Tibial nerve (tissue), 4 donors: Measurements from ENCODE around the gene ZBTB20. TPM values are rescaled to one million over a fixed set of nuclear protein-coding genes. Genes with fewer than 3 reads are reported as not detected.

Experiments used
- DNase-seq, 2 donors: peaks; one replicate each; pipeline ENCODE4 v3.0.0-alpha.2; 2019; ENCODE audit warnings: low spot score in 2 of 2
- H3K27ac ChIP-seq, 4 donors: fragments of 200-600 bp; sonication (generic) in 3 of 4; one replicate each; pipeline ENCODE4 v1.5.1; 2017 to 2019; ENCODE audit warnings: mild to moderate bottlenecking in 1 of 4
- H3K27me3 ChIP-seq, 2 donors: fragments of 200-600 bp; sonication (generic) in 1 of 2; one replicate each; pipeline versions ENCODE4 v1.5.1 to v1.6.0; 2017 to 2019
- H3K36me3 ChIP-seq, 3 donors: fragments of 200-600 bp; sonication (generic); one replicate each; pipeline ENCODE4 v1.5.1; 2018 to 2019
- H3K4me1 ChIP-seq, 4 donors: fragments of 200-600 bp; sonication (generic) in 3 of 4; one replicate each; pipeline ENCODE4 v1.5.1; 2017 to 2019
- H3K4me3 ChIP-seq, 4 donors: fragments of 200-600 bp; sonication (generic) in 3 of 4; one replicate each; pipeline ENCODE4 v1.5.1; 2017 to 2019; ENCODE audit warnings: mild to moderate bottlenecking in 1 of 4, moderate library complexity in 1 of 4
- H3K9me3 ChIP-seq, 4 donors: fragments of 200-600 bp; sonication (generic) in 3 of 4; one replicate each; pipeline ENCODE4 v1.5.1; 2017 to 2019
- EP300 ChIP-seq, 2 donors: sonication (generic); formaldehyde crosslinking; IDR thresholded peaks; one replicate each; pipeline ENCODE4 v1.6.1; 2017; ENCODE audit warnings: antibody characterized with exemption in 2 of 2, mild to moderate bottlenecking in 1 of 2
- POLR2A ChIP-seq, 2 donors: fragments of 450-650 bp; IDR thresholded peaks; one replicate each; pipeline ENCODE4 v1.6.1; 2017; ENCODE audit warnings: antibody characterized with exemption in 2 of 2, mild to moderate bottlenecking in 2 of 2, moderate library complexity in 2 of 2
- WGBS, 2 donors: methylation state at CpG; one replicate each; pipeline ENCODE4 v1.1.5; 2018; 5-methylcytosine and 5-hydroxymethylcytosine counted together
- total RNA-seq, 4 donors: library from RNA; depleted of rRNA; stranded (reverse); fragments of >200 nt; gene quantifications; one replicate each; pipeline ENCODE4 v1.1.0, GENCODE V29; 2016
- TF ChIP-seq, protein P1 (sequence below), 5 experiments: fragments of 200-600 bp in 3 of 5; fragments of 450-650 bp in 2 of 5; sonication (generic) in 3 of 5; IDR thresholded peaks; one replicate each; pipeline ENCODE4 v1.5.1; 2016 to 2019; ENCODE audit warnings: antibody characterized with exemption in 5 of 5, mild to moderate bottlenecking in 3 of 5, moderate library complexity in 2 of 5

The ZBTB20 gene
- total RNA-seq, 4 donors from 2014 or later, result 63.3 to 127 (median 102) TPM

DNA sequence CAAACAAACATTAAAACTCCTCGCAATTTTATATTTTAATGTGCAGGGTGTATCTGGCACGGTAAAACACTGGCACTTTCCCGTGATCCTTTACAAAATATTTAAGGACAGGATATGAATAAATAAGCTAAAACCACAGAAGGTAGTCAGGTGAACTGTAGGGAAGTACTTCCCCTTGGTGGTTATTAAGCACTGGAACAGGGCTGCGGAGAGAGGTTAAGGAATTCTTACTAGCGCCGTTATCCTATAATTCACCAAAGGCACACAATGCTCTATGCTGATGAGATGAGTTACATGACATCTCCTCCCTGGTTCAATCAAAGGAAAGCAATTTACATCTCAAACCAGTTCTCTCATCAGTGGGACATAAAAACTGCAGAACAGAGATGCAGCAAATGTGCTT lies 289.8 kb downstream of the ZBTB20 start:
- H3K4me3 ChIP-seq, result no peak overlapping the region
- no peak for DNase-seq
- no peak overlapping the region for H3K27ac ChIP-seq
- no peaks in the 10 kb centered on the region for H3K9me3 ChIP-seq
- TF ChIP-seq EP300 (IDR thresholded peaks at IDR 0.05), result no peak
- TF ChIP-seq, protein P1, sequence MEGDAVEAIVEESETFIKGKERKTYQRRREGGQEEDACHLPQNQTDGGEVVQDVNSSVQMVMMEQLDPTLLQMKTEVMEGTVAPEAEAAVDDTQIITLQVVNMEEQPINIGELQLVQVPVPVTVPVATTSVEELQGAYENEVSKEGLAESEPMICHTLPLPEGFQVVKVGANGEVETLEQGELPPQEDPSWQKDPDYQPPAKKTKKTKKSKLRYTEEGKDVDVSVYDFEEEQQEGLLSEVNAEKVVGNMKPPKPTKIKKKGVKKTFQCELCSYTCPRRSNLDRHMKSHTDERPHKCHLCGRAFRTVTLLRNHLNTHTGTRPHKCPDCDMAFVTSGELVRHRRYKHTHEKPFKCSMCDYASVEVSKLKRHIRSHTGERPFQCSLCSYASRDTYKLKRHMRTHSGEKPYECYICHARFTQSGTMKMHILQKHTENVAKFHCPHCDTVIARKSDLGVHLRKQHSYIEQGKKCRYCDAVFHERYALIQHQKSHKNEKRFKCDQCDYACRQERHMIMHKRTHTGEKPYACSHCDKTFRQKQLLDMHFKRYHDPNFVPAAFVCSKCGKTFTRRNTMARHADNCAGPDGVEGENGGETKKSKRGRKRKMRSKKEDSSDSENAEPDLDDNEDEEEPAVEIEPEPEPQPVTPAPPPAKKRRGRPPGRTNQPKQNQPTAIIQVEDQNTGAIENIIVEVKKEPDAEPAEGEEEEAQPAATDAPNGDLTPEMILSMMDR (IDR thresholded peaks at IDR 0.05), result no peak
- no peak for TF ChIP-seq POLR2A (IDR thresholded peaks at IDR 0.05)
- peaks cover 0 to 49% (median 2%) of the 10 kb centered on the region in 4 donors for H3K4me1 ChIP-seq
- H3K27me3 ChIP-seq, result no peaks in the 10 kb centered on the region
- 63 to 65% methylated on average over 6 of the region's 6 CpGs for WGBS, 2 donors
- H3K36me3 ChIP-seq, result no peaks in the 10 kb centered on the region

DNA sequence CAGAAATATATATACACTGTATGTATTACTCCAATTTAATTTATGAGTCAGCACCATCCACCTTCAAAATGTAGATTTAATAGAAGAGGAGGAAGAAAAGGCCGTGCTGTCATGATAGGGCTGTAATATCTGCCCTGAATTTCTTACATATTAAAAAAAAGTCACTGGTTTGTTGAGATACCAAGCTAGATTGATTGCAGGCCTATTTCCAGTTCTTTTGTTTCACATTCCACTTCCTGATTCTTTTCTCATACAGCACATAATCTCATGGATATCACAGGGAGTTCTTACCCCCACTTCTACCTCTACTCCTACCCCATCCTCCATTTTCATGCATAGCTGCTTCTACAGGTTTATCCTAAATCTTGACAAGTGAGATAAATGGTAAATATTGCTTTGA lies 290.3 kb downstream of the ZBTB20 start:
- no peaks in the 10 kb centered on the region for H3K9me3 ChIP-seq
- H3K27me3 ChIP-seq, result no peaks in the 10 kb centered on the region
- no peak for DNase-seq
- H3K4me3 ChIP-seq, result no peak overlapping the region
- no peaks in the 10 kb centered on the region for H3K36me3 ChIP-seq
- peaks cover 0 to 45% (median 2%) of the 10 kb centered on the region in 4 donors for H3K4me1 ChIP-seq
- TF ChIP-seq POLR2A (IDR thresholded peaks at IDR 0.05) (no peak), EP300 (IDR thresholded peaks at IDR 0.05) (no peak)
- TF ChIP-seq, protein P1 (IDR thresholded peaks at IDR 0.05), result no peak
- H3K27ac ChIP-seq, result no peak overlapping the region
- 83 to 84% methylated on average over 1 of the region's 1 CpG for WGBS, 2 donors

DNA sequence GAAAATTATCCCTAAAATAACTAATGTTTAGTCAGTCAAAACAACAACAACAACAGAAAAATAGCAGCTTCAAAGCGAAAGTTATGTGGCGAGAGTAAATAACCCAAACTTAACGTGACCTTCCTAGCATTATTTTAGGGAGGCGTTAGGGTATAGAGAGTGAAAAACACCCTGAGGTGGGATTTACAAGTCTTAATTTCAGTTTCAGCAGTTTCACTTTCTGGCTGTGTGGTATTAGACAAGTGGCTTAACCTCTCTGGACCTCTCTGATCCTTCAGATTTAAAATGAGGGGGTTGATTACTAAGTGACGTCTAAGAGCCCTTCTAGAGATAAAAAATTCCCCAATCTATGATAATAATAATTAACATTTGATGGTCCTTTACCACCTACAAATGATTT lies 291.2 kb downstream of the ZBTB20 start:
- no peak for DNase-seq
- no peaks in the 10 kb centered on the region for H3K9me3 ChIP-seq
- TF ChIP-seq POLR2A (IDR thresholded peaks at IDR 0.05) (no peak), EP300 (IDR thresholded peaks at IDR 0.05) (no peak)
- TF ChIP-seq, protein P1 (IDR thresholded peaks at IDR 0.05), result no peak
- no peaks in the 10 kb centered on the region for H3K36me3 ChIP-seq
- no peaks in the 10 kb centered on the region for H3K27me3 ChIP-seq
- peaks cover 0 to 39% (median 2%) of the 10 kb centered on the region in 4 donors for H3K4me1 ChIP-seq
- WGBS, 2 donors, result 95 to 97% methylated on average over 5 of the region's 5 CpGs
- no peak overlapping the region for H3K4me3 ChIP-seq
- H3K27ac ChIP-seq, result no peak overlapping the region

GRCh38 chr3:114852966-114853365 lies 294.1 kb downstream of the ZBTB20 start:
- 97 to 99% methylated on average over 3 of the region's 3 CpGs for WGBS, 2 donors

GRCh38 chr3:114850898-114851297 lies 296.2 kb downstream of the ZBTB20 start:
- H3K9me3 ChIP-seq, result no peaks in the 10 kb centered on the region
- DNase-seq, result no peak
- no peaks in the 10 kb centered on the region for H3K36me3 ChIP-seq
- TF ChIP-seq, protein P1 (IDR thresholded peaks at IDR 0.05), result no peak
- TF ChIP-seq POLR2A (IDR thresholded peaks at IDR 0.05) (no peak), EP300 (IDR thresholded peaks at IDR 0.05) (no peak)
- WGBS, 2 donors, result 60 to 62% methylated on average over 1 of the region's 1 CpG
- no peaks in the 10 kb centered on the region for H3K27me3 ChIP-seq
- peaks cover 0 to 51% (median 1%) of the 10 kb centered on the region in 4 donors for H3K4me1 ChIP-seq
- no peak overlapping the region for H3K27ac ChIP-seq
- no peak overlapping the region for H3K4me3 ChIP-seq

More at GRCh38 chr3:114852966-114853365, 294.1 kb downstream of the ZBTB20 start:
- Histone ChIP-seq H3K9me3 (no peaks in the 10 kb centered on the region), H3K4me3 (no peak overlapping the region), H3K4me1 (peaks cover 0 to 44% (median 2%) of the 10 kb centered on the region in 4 donors), H3K27ac (no peak overlapping the region), H3K27me3 (no peaks in the 10 kb centered on the region), H3K36me3 (no peaks in the 10 kb centered on the region)
- TF ChIP-seq POLR2A (IDR thresholded peaks at IDR 0.05) (no peak), EP300 (IDR thresholded peaks at IDR 0.05) (no peak)
- TF ChIP-seq, protein P1 (IDR thresholded peaks at IDR 0.05), result no peak
- DNase-seq, result no peak
